Left lung (tissue), 10 donors: ENCODE data around the gene DYRK1B. TPM values are rescaled to one million over a fixed set of nuclear protein-coding genes. Genes with fewer than 3 reads are reported as not detected.

Experiments used
- ATAC-seq: fragments of 200-7000 bp; cut with Tn5 transposase; one replicate; pipeline ENCODE4 v1.9.1; 2020; ENCODE audit warnings: moderate library complexity
- DNase-seq, 4 donors: peaks; one replicate each; pipeline ENCODE4 v3.0.0-alpha.2; 2013 to 2020
- H3K27ac ChIP-seq, 2 donors: fragments of 200-600 bp; sonication (generic) in 1 of 2; one replicate each; pipeline versions ENCODE4 v1.5.0 to v1.8.0; 2020 to 2021
- H3K27me3 ChIP-seq, 2 donors: fragments of 200-600 bp; sonication (generic) in 1 of 2; one replicate each; pipeline versions ENCODE4 v1.5.0 to v1.8.0; 2020 to 2021
- H3K36me3 ChIP-seq, 2 donors: fragments of 200-600 bp; sonication (generic) in 1 of 2; one replicate each; pipeline versions ENCODE4 v1.5.0 to v1.8.0; 2020 to 2021
- H3K4me1 ChIP-seq, 2 donors: fragments of 200-600 bp; one replicate each; pipeline ENCODE4 v1.8.0; 2021
- H3K4me3 ChIP-seq, 2 donors: fragments of 200-600 bp; sonication (generic) in 1 of 2; one replicate each; pipeline versions ENCODE4 v1.5.0 to v1.8.0; 2020 to 2021; ENCODE audit warnings: mild to moderate bottlenecking in 1 of 2
- H3K9me3 ChIP-seq, 2 donors: fragments of 200-600 bp; sonication (generic) in 1 of 2; one replicate each; pipeline versions ENCODE4 v1.5.0 to v1.8.0; 2020 to 2021
- intact Hi-C, 2 donors: fragments of 100-400 bp; cut with DNase I; formaldehyde crosslinking; loops; one replicate each; pipeline versions ENCODE4 v1.11.2 to v1.14.2; 2022
- polyA plus RNA-seq, 6 donors: library from polyadenylated mRNA; unstranded; fragments of 120-200 nt; gene quantifications; one replicate each; pipeline ENCODE4 v1.2.1, GENCODE V29; 2013; ENCODE audit not compliant: insufficient read length in 6 of 6
- total RNA-seq, 2 donors: library from RNA; stranded (reverse); fragmentation: NEBNext Ultra II Directional; extraction: Animal tissue kit (Norgen Biotek cat#: 25700); gene quantifications; one replicate each; pipeline ENCODE4 v1.2.1, GENCODE V29; 2021
- TF ChIP-seq, protein P1 (sequence below), 2 donors: fragments of 200-600 bp; sonication (generic) in 1 of 2; IDR thresholded peaks; one replicate each; pipeline versions ENCODE4 v1.5.0 to v1.8.0; 2021; ENCODE audit warnings: antibody characterized with exemption in 2 of 2
- donor health status: DM: no; HTN: yes; CAD: no.
- donor health status: DM: no; HTN: no; CAD: no.

DYRK1B gene
- total and polyA plus RNA-seq, 8 donors = 13.6 to 32.4 (median 26.7) TPM

DNA sequence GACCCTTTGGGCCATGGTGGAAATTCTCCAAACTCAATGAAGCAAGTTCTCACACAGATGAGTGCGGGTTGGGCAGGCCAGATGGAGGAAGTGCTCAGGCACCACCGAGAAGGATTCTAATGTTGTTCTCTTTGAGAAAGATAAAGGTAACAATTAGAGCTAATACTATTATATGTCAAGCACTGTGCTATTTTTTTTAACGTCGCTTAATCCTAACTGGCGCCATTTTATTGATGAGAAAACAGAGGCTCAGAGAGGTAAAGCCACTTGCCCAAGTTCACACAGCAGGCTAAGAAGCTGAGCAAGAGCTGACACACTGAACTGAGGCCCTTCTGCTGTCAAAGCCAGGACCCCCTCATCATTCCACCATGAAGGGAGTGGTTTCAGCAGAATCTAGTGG lies 11.2 kb upstream of the DYRK1B start:
- Histone ChIP-seq H3K27me3 (no peaks in the 10 kb centered on the region), H3K4me3 (peak overlapping the region; percentile 71 to 86), H3K4me1 (peaks cover 23 to 45% of the 10 kb centered on the region in 2 donors), H3K36me3 (peaks cover 0 to 1% of the 10 kb centered on the region in 2 donors), H3K9me3 (no peaks in the 10 kb centered on the region), H3K27ac (no peak overlapping the region)
- TF ChIP-seq, protein P1, sequence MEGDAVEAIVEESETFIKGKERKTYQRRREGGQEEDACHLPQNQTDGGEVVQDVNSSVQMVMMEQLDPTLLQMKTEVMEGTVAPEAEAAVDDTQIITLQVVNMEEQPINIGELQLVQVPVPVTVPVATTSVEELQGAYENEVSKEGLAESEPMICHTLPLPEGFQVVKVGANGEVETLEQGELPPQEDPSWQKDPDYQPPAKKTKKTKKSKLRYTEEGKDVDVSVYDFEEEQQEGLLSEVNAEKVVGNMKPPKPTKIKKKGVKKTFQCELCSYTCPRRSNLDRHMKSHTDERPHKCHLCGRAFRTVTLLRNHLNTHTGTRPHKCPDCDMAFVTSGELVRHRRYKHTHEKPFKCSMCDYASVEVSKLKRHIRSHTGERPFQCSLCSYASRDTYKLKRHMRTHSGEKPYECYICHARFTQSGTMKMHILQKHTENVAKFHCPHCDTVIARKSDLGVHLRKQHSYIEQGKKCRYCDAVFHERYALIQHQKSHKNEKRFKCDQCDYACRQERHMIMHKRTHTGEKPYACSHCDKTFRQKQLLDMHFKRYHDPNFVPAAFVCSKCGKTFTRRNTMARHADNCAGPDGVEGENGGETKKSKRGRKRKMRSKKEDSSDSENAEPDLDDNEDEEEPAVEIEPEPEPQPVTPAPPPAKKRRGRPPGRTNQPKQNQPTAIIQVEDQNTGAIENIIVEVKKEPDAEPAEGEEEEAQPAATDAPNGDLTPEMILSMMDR (IDR thresholded peaks at IDR 0.05) = no peak
- intact Hi-C loops = no loop called here
- ATAC-seq = no peak
- no peak for DNase-seq

DNA sequence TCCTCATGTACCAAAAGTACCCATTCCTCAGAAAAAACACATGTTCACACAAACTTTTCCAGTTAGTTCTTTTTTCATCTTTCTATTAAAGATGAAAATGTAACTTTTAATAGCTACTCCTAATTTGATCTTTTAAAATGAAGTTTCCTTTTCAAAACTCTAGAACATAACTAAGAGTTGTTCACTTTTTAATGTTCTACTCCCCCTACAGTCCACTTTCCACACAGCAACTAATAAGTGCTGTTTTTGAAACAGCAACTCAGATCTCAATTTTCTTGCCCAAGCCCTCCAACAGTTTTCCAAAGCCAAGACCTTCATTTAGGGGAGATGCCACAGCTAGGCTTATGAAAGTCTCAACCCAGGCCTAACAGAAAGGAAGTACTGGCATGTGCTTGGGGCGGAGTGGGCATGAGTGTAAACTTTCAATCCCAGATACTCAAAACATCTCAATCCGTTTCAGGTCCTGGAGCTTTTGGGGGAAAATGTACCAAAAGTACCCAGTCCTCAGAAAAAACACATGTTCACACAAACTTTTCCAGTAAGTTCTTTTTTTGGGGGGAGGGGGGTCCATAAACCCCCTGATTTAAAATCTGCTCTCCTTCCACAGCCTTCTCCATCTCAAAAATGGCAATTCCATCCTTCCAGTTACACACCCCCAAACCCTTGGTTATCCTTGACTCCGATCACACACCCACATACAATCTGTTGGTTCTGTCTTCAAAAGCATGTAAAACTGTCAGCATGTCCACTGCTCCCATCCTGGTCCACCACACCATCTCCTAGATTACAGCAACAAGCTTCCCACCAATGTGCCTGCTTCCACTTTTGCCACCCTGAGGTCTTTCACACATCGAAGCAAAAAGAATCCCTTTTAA lies 10.2 kb upstream of the DYRK1B start:
- Histone ChIP-seq H3K4me1 (peaks cover 23 to 45% of the 10 kb centered on the region in 2 donors), H3K27me3 (no peaks in the 10 kb centered on the region), H3K36me3 (peaks cover 0 to 12% of the 10 kb centered on the region in 2 donors), H3K4me3 (no peak overlapping the region), H3K9me3 (no peaks in the 10 kb centered on the region), H3K27ac (no peak overlapping the region)
- TF ChIP-seq, protein P1 (IDR thresholded peaks at IDR 0.05) = peak; percentile 50 to 58
- DNase-seq = peak in 2 of 4 donors; percentile 23 to 53
- no peak for ATAC-seq
- intact Hi-C loops = no loop called here

DNA sequence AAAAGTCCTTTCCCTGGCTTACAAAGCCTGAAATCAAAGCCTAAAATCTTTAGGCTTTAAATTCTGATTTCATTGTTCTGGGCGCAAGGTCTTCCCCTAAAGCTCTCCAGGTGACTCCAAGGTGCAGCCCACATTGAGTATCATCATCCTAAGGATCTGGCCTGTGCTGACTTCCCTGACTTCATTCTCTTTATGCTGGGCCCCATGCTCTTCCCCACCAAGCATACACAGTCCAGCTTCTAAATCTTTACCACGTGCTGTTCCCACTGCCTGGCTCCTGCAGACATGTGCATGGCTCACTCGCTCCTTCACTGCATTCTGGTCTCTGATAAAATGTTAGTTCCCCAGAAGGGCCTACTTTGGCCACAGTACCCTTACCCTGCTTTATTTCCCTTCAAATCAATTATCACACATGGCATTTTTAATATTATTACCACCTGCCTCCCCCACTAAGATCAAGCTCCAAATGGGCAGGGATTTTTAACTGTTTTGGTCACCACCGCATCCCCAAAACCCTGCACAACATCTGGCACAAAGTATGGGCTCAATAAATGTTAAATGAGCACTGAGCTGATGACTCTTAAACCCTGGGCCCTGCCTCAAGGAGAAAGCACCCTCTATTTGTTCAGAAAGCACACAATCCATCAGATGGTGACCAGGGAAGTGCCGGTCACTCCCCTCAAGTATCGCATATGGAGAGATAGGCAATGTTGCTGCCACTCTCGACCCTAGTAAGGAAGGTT lies 8.9 kb upstream of the DYRK1B start:
- H3K9me3 ChIP-seq = no peaks in the 10 kb centered on the region
- TF ChIP-seq, protein P1 (IDR thresholded peaks at IDR 0.05) = no peak
- H3K27ac ChIP-seq = no peak overlapping the region
- ATAC-seq = no peak
- no peak overlapping the region for H3K4me3 ChIP-seq
- peaks cover 23 to 45% of the 10 kb centered on the region in 2 donors for H3K4me1 ChIP-seq
- intact Hi-C loops = no loop called here
- no peak for DNase-seq
- H3K36me3 ChIP-seq = peaks cover 5 to 24% of the 10 kb centered on the region in 2 donors
- H3K27me3 ChIP-seq = no peaks in the 10 kb centered on the region

DNA sequence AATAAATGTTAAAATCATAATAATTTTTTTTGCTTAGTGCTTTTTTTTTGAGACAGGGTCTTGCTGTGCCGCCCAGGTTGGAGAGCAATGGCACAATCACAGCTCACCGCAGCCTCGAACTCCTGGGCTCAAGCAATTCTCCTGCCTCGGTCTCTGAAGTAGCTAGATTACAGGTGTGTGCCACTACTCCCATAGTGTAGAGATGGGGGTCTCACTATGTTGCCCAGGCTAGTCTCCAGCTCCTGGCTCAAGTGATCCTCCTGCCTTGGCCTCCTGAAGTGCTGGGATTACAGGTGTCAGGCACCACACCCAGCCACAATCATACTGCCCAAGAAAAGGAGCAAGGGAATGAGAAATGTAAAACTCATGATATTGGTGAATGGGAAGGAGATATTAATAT lies 7.1 kb upstream of the DYRK1B start:
- intact Hi-C loops = no loop called here
- ATAC-seq (no peak), DNase-seq (no peak)
- Histone ChIP-seq H3K4me1 (peaks cover 16 to 40% of the 10 kb centered on the region in 2 donors), H3K27ac (no peak overlapping the region), H3K27me3 (no peaks in the 10 kb centered on the region), H3K36me3 (peaks cover 5 to 43% of the 10 kb centered on the region in 2 donors), H3K9me3 (no peaks in the 10 kb centered on the region), H3K4me3 (no peak overlapping the region)
- TF ChIP-seq, protein P1 (IDR thresholded peaks at IDR 0.05) = no peak

DNA sequence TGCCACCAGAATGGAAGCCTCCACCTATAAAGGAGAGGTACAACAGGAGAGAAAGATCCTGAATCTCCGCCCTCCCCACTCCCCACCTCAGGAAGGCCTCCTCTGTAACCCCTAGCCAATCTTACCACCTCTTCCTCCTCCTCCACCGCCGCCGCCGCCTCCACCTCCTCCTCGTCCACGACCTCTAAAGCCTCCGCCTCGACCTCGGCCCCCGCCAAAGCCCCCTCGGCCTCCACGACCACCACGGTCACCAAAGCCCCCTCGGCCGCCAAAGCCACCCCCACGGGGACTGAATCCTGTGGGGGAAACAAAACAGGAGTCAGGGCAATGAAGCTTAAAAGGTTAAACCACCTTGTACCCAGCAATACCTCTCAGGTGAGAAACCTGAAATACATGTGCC lies 6.5 kb upstream of the DYRK1B start:
- peaks cover 14 to 35% of the 10 kb centered on the region in 2 donors for H3K4me1 ChIP-seq
- H3K4me3 ChIP-seq = no peak overlapping the region
- H3K27ac ChIP-seq = no peak overlapping the region
- TF ChIP-seq, protein P1 (IDR thresholded peaks at IDR 0.05) = no peak
- DNase-seq (no peak), ATAC-seq (no peak)
- no peaks in the 10 kb centered on the region for H3K27me3 ChIP-seq
- no peaks in the 10 kb centered on the region for H3K9me3 ChIP-seq
- intact Hi-C loops = no loop called here
- peaks cover 5 to 48% of the 10 kb centered on the region in 2 donors for H3K36me3 ChIP-seq
